ENCODE measurements around the gene SNX22.
A peak's percentile ranks its signal among the peaks of the same experiment; 100 is the strongest.
"Not testable (repeated sequence)": the region's sequence is repeated elsewhere in the genome, so short reads cannot be mapped to it uniquely, and the experiment has no call there.

SNX22 gene

GRCh38 chr15:64151727-64152506, at the start of gene SNX22:
Gene SNX22 (plus strand): TSS chr15:64151731. CDS start chr15:64151776, 45 bp downstream.
- DNase-seq (ENCODE audit: low read depth, low spot score) = peak; percentile 53

DNA sequence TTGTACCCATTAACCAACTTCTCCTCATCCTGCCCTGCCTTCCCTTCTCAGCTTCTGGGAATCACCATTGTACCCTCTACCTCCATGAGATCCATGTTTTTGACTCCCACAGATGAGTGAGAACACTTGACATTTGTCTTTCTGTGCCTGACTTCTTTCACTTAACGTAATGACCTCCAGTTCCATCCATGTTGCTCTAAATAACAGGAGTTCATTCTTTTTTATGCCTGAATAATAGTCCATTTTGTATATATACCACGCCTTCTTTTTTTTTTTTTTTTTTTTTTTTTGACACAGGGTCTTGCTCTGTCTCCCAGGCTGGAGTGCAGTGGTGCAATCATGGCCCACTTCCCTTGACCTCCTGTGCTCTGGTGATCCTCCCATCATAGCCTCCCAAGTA, 49.0 kb upstream of the SNX22 start:
- DNase-seq (ENCODE audit: low read depth, low spot score) = no peak

GRCh38 chr15:64105113-64105704, 46.3 kb upstream of the SNX22 start:
- DNase-seq (ENCODE audit: low read depth, low spot score) = no peak

DNA sequence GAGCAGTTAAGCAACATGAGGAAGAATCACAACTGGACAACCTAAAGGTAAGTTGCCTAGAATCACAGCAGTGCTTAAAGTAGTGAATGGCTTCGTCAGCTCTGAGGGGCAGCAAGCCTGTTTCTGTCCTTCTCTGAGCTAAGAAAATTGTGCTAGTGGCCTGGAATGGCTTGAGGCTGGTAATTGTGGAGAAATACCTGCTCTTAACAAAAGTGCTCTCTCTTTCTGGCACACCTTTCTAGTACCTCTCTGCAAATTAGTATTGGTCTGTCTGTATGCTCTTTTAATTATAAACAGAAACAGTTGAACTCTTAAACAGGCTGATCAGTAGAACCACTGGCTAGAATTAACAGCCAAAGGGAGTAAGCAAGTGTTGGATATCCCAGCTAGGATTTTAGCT, 44.2 kb upstream of the SNX22 start:
- no peak for DNase-seq (ENCODE audit: low read depth, low spot score)

- DNase-seq (ENCODE audit: low read depth, low spot score) = not testable (repeated sequence)
Observed at GRCh38 chr15:64110108-64110701, 41.3 kb upstream of the SNX22 start.

DNA sequence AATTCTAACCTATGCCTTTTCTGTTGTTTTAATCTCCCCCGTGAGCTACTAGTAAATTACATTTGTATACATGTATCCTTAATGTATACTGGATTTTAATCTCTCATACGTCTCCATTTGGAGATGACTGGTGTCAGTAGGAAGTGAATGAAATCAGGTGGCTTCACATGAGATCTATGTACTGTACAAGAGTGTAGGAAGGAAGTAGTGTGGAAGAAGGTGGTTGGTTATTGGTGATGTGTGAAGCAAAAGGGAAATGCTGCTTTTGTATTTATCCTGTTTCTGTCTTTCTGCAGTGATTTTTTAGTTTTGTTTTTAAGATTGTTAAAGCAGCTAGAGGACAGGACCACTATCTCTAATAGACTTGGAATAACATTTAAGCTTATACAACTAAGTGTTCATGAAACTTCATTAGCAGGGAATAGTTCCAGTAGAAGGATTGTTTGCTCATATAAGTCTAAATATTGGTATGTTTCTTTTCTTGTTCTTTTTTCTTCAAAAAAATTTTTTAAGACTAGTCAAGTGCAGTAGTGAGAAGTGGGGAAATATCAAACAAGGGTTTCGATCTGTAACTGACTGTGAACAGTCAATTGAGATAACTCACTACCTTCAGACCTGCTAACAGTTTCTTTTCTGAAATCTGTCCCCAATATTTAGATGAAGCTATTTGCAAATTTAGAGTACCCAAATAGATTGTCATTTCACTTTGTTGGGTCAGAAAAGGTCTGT, 40.4 kb upstream of the SNX22 start:
- DNase-seq (ENCODE audit: low read depth, low spot score) = no peak

GRCh38 chr15:64111679-64112050, 39.9 kb upstream of the SNX22 start:
- peak; percentile 56 for DNase-seq (ENCODE audit: low read depth, low spot score)

- DNase-seq (ENCODE audit: low read depth, low spot score) = no peak
Observed at GRCh38 chr15:64112073-64112772, 39.3 kb upstream of the SNX22 start.

GRCh38 chr15:64112904-64113303, 38.6 kb upstream of the SNX22 start:
- no peak for DNase-seq (ENCODE audit: low read depth, low spot score)

- DNase-seq (ENCODE audit: low read depth, low spot score) = no peak
Observed at GRCh38 chr15:64117759-64118487, 33.6 kb upstream of the SNX22 start.

GRCh38 chr15:64120322-64120721, 31.2 kb upstream of the SNX22 start:
- not testable (repeated sequence) for DNase-seq (ENCODE audit: low read depth, low spot score)

DNA sequence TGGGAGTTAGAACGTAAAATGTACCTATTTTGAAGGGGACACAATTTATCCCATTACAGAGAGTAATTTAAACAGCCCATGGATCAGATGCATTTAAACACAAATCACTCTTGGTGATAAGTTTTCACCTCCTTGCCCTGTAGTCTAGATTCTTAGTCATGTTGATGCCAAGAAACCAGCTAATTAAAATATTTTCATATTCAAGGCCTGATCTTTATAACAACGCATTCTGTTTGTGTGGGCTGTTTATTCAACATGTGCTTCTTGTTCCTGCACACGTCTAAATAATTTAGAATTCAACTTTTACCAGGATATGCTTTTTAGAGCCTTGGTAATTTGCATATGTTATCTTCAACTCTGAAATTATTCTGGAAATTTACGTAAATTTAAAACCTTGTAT, 29.9 kb upstream of the SNX22 start:
- no peak for DNase-seq (ENCODE audit: low read depth, low spot score)

GRCh38 chr15:64122444-64122843, 29.1 kb upstream of the SNX22 start:
- DNase-seq (ENCODE audit: low read depth, low spot score) = no peak

DNA sequence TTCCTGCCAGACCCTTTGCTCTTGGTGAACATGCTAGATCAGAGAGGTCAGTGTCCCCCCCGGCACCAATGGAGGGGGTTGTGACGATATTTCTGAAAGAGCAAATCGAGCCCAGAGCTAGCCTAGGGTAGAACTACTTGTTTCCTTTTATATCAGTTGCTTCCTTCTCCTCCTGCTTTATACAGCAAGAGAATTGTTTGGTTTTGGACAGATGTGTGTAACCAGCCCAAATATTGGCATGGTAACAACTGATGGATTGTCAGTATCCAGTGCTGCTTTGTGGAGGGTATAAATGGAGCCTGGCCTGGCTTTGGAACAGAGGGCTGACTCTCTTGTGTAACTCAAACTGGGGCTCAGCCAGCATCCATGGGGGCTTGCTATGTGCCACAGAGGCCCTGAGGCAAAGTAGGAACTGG, 28.6 kb upstream of the SNX22 start:
- DNase-seq (ENCODE audit: low read depth, low spot score) = no peak

GRCh38 chr15:64125978-64126377, 25.6 kb upstream of the SNX22 start:
- no peak for DNase-seq (ENCODE audit: low read depth, low spot score)

GRCh38 chr15:64127521-64128270, 23.8 kb upstream of the SNX22 start:
- DNase-seq (ENCODE audit: low read depth, low spot score) = no peak

GRCh38 chr15:64130159-64130558, 21.4 kb upstream of the SNX22 start:
- DNase-seq (ENCODE audit: low read depth, low spot score) = no peak

DNA sequence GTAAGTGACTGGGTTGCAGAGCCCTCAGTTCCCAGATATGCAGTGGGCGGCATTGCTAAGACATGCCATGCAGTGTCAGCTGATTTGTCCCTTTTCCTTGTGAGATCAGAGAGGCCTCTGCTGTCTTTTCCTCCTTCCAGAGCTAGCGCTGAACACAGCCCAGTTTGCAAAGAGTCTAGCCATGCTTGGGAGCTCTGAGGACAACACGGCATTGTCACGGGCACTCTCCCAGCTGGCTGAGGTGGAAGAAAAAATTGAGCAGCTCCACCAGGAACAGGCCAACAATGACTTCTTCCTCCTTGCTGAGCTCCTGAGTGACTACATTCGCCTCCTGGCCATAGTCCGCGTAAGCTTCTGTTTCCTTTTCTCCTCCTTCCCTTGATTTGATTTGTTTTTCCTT, 20.0 kb upstream of the SNX22 start:
- DNase-seq (ENCODE audit: low read depth, low spot score) = no peak

DNA sequence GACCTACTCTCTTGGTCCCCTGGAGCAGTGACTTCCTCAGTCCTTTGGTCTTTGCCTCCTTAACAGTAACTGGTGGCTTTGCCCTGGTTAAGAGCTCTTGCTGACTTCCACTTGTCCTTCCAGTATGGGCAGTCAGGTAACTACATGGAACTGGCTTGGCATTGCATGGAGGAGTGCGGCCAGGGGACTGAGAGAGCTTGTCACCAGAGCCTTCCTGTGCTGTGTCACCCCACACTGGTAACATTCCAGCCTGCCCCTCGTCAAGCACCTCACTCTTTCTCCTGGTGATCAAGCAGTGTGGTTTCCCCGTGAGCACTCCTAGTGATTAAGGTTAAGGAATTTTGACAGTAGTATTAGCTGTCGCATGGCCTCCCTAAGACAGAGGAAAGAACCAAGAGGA, 19.3 kb upstream of the SNX22 start:
- no peak for DNase-seq (ENCODE audit: low read depth, low spot score)

GRCh38 chr15:64133623-64134344, 17.7 kb upstream of the SNX22 start:
- DNase-seq (ENCODE audit: low read depth, low spot score) = peak; percentile 62

Measured in ELF-1 (cell line).